OCI-LY7 (cell line): Measurements from ENCODE around the gene AKT2. TPM values are rescaled to one million over a fixed set of nuclear protein-coding genes. Genes with fewer than 3 reads are reported as not detected.
A peak's percentile ranks its signal among the peaks of the same experiment; 100 is the strongest.

ENCODE experiments used
- BruUV-seq: library from RNA; stranded (reverse); fragments of 400-500 nt; replicated peaks from 2 replicates; lab custom pipeline; 2021; lab: Mats Ljungman, UMichigan
- CTCF ChIA-PET: fragments of 300-600 bp; sonication (Branson Sonifier 250); formaldehyde crosslinking; loops from one replicate; lab custom pipeline; 2022; ENCODE audit warnings: antibody characterized with exemption; ENCODE audit not compliant: unreplicated experiment; lab: Charles Lee
- POLR2A ChIA-PET: fragments of 300-600 bp; sonication (Branson Sonifier 250); formaldehyde crosslinking; loops from one replicate; lab custom pipeline; 2022; ENCODE audit warnings: antibody characterized with exemption; lab: Charles Lee
- DNase-seq: peaks from one replicate; pipeline ENCODE4 v3.0.0-alpha.2; 2015; ENCODE audit warnings: low spot score
- H2AFZ ChIP-seq: fragments of 200-600 bp; sonication (generic), shearing (Covaris generic); 2 replicates; pipeline ENCODE4 v1.6.1; 2014; ENCODE audit warnings: mild to moderate bottlenecking, antibody characterized with exemption, low read length, moderate library complexity
- H3K27ac ChIP-seq: fragments of 200-600 bp; sonication (generic); 2 replicates; pipeline ENCODE4 v1.5.1; 2014; ENCODE audit warnings: mixed run types, low read depth, mild to moderate bottlenecking, moderate library complexity, low read length, inconsistent platforms; ENCODE audit not compliant: poor library complexity, severe bottlenecking
- H3K36me3 ChIP-seq: fragments of 200-600 bp; sonication (generic); 2 replicates; pipeline ENCODE4 v1.6.1; 2014; ENCODE audit warnings: mild to moderate bottlenecking, antibody characterized with exemption, low read length, moderate library complexity, mixed read lengths; ENCODE audit not compliant: insufficient read depth
- H3K4me1 ChIP-seq: fragments of 200-600 bp; sonication (generic); 2 replicates; pipeline ENCODE4 v1.5.1; 2014; ENCODE audit warnings: mild to moderate bottlenecking, low read length; ENCODE audit not compliant: insufficient read depth, poor library complexity, severe bottlenecking
- H3K4me2 ChIP-seq: fragments of 200-600 bp; sonication (generic); 2 replicates; pipeline ENCODE4 v1.6.1; 2014; ENCODE audit warnings: mild to moderate bottlenecking, low read length
- H3K4me3 ChIP-seq: fragments of 200-600 bp; sonication (generic); 2 replicates; pipeline ENCODE4 v1.5.1; 2014; ENCODE audit warnings: mild to moderate bottlenecking, low read depth, low read length; ENCODE audit not compliant: poor library complexity, severe bottlenecking
- H3K79me2 ChIP-seq: fragments of 200-600 bp; sonication (generic); 2 replicates; pipeline ENCODE4 v1.6.1; 2016; ENCODE audit warnings: low read depth, mild to moderate bottlenecking, low read length, moderate library complexity, mixed read lengths; ENCODE audit not compliant: insufficient read depth
- H3K9me2 ChIP-seq: fragments of 200-600 bp; sonication (generic); 2 replicates; pipeline ENCODE4 v1.6.1; 2016; ENCODE audit warnings: mild to moderate bottlenecking, low read length, mixed read lengths; ENCODE audit not compliant: insufficient read depth
- H3K9me3 ChIP-seq: fragments of 200-600 bp; sonication (generic); 2 replicates; pipeline ENCODE4 v1.6.1; 2014; ENCODE audit warnings: mild to moderate bottlenecking, mixed run types, low read length, mixed read lengths
- H4K20me1 ChIP-seq: fragments of 200-600 bp; sonication (generic); 2 replicates; pipeline ENCODE4 v1.6.1; 2014; ENCODE audit warnings: mild to moderate bottlenecking, antibody characterized with exemption, low read length, moderate library complexity, mixed read lengths; ENCODE audit not compliant: insufficient read depth
- CTCF ChIP-seq: fragments of 200-600 bp; sonication (generic); conservative IDR thresholded peaks from 2 replicates; pipeline ENCODE4 v1.5.1; 2014; ENCODE audit warnings: mild to moderate bottlenecking, antibody characterized with exemption, low read length, moderate library complexity, mixed read lengths
- EZH2phosphoT487 ChIP-seq: fragments of 200-600 bp; sonication (generic); IDR thresholded peaks from 2 replicates; pipeline ENCODE4 v1.6.1; 2018; ENCODE audit warnings: low read depth, borderline replicate concordance, mild to moderate bottlenecking, mixed run types, antibody characterized with exemption, low read length, moderate library complexity, mixed read lengths
- intact Hi-C: fragments of 100-400 bp; cut with micrococcal nuclease; formaldehyde crosslinking; loops from one replicate; pipeline ENCODE4 v1.10.0; 2022; ENCODE audit not compliant: unreplicated experiment
- total RNA-seq, 2 experiments: library from RNA; depleted of rRNA in 1 of 2; stranded (reverse); fragments of >200 nt in 1 of 2; shearing (Covaris generic) in 1 of 2; gene quantifications; 2 replicates each; pipeline ENCODE4 v1.2.3, GENCODE V29; 2014 to 2022

Gene AKT2
- total RNA-seq, 2 experiments from 2014 or later, result 116 to 197 TPM

- CTCF ChIA-PET, result no interaction called here
- BruUV-seq, result no TSS peak
- intact Hi-C loops, result no loop called here
- POLR2A ChIA-PET, result interaction anchor here (0.6 kb wide), 1 partner anchor 154 kb away, joined by 4 read pairs; no protein-coding TSS in a partner anchor
- Histone ChIP-seq H3K4me3 (no peak overlapping the region), H2AFZ (no peak overlapping the region), H3K79me2 (peaks cover 86% of the 10 kb centered on the region), H4K20me1 (no peaks in the 10 kb centered on the region), H3K9me3 (no peaks in the 10 kb centered on the region), H3K27ac (no peak overlapping the region), H3K4me1 (peaks cover 57% of the 10 kb centered on the region), H3K36me3 (peaks cover 6% of the 10 kb centered on the region; the same call in 1 of the 2 replicates), H3K4me2 (peak overlapping the region; percentile 12; the same call in 1 of the 2 replicates), H3K9me2 (no peaks in the 10 kb centered on the region)
- TF ChIP-seq CTCF (no peak), EZH2phosphoT487 (no peak)
- no peak for DNase-seq
These were observed 6.6 kb downstream of the AKT2 start for GRCh38 chr19:40278361-40279035.

GRCh38 chr19:40277356-40278059 is 7.6 kb downstream of the AKT2 start:
- POLR2A ChIA-PET, result no interaction called here
- no peak for DNase-seq
- BruUV-seq, result no TSS peak
- Histone ChIP-seq H3K36me3 (peaks cover 9% of the 10 kb centered on the region; the same call in 1 of the 2 replicates), H3K4me1 (peaks cover 47% of the 10 kb centered on the region), H3K9me3 (no peaks in the 10 kb centered on the region), H2AFZ (no peak overlapping the region), H3K4me3 (no peak overlapping the region), H4K20me1 (no peaks in the 10 kb centered on the region), H3K27ac (no peak overlapping the region), H3K79me2 (peaks cover 80% of the 10 kb centered on the region), H3K4me2 (no peak overlapping the region), H3K9me2 (no peaks in the 10 kb centered on the region)
- intact Hi-C loops, result no loop called here
- CTCF ChIA-PET, result no interaction called here
- no peak for TF ChIP-seq CTCF
- TF ChIP-seq EZH2phosphoT487, result no peak
